H9 (cell line): ENCODE data around the gene SIPA1L3. TPM values are rescaled to one million over a fixed set of nuclear protein-coding genes. Genes with fewer than 3 reads are reported as not detected.

Experiments used
- DNase-seq: peaks from one replicate; pipeline ENCODE4 v3.0.0-alpha.2; 2017
- H2AFZ ChIP-seq: one replicate; pipeline ENCODE4 v1.6.1; 2013; ENCODE audit warnings: mild to moderate bottlenecking, low read length, control low read depth, moderate library complexity
- H2AK5ac ChIP-seq: 2 replicates; pipeline ENCODE4 v1.6.1; 2013; ENCODE audit warnings: low read length, control low read depth, mixed read lengths; ENCODE audit not compliant: insufficient read length
- H2BK120ac ChIP-seq: one replicate; pipeline ENCODE4 v1.6.1; 2013; ENCODE audit warnings: low read depth, mild to moderate bottlenecking, low read length, control low read depth, inconsistent platforms; ENCODE audit not compliant: poor library complexity, severe bottlenecking
- H2BK12ac ChIP-seq: 2 replicates; pipeline ENCODE4 v1.6.1; 2013; ENCODE audit warnings: low read length, control low read depth, mixed read lengths, low read depth; ENCODE audit not compliant: insufficient read length
- H2BK15ac ChIP-seq: 2 replicates; pipeline ENCODE4 v1.6.1; 2013; ENCODE audit warnings: low read depth, low read length, control low read depth
- H2BK20ac ChIP-seq: one replicate; pipeline ENCODE4 v1.6.1; 2013; ENCODE audit warnings: low read depth, mild to moderate bottlenecking, low read length, control low read depth, inconsistent platforms; ENCODE audit not compliant: poor library complexity, severe bottlenecking
- H2BK5ac ChIP-seq: 2 replicates; pipeline ENCODE4 v1.6.1; 2013; ENCODE audit warnings: low read length, control low read depth, mixed read lengths; ENCODE audit not compliant: insufficient read length
- H3K14ac ChIP-seq: 2 replicates; pipeline ENCODE4 v1.6.1; 2013; ENCODE audit warnings: low read length, control low read depth; ENCODE audit not compliant: insufficient read depth
- H3K18ac ChIP-seq: 2 replicates; pipeline ENCODE4 v1.6.1; 2013; ENCODE audit warnings: low read depth, mild to moderate bottlenecking, mixed read lengths, low read length, control low read depth; ENCODE audit not compliant: insufficient read length
- H3K23ac ChIP-seq: 2 replicates; pipeline ENCODE4 v1.6.1; 2013; ENCODE audit warnings: low read length, control low read depth, mixed read lengths, low read depth; ENCODE audit not compliant: insufficient read length
- H3K23me2 ChIP-seq: 2 replicates; pipeline ENCODE4 v1.6.1; 2013; ENCODE audit warnings: low read depth, mild to moderate bottlenecking, mixed read lengths, low read length, control low read depth; ENCODE audit not compliant: insufficient read length, poor library complexity, severe bottlenecking
- H3K27ac ChIP-seq: 2 replicates; pipeline ENCODE4 v1.5.1; 2013; ENCODE audit warnings: low read length, control low read depth, mixed read lengths, low read depth; ENCODE audit not compliant: insufficient read length
- H3K27me3 ChIP-seq: 2 replicates; pipeline ENCODE4 v1.6.1; 2013; ENCODE audit warnings: low read length, control low read depth, inconsistent platforms; ENCODE audit not compliant: insufficient read depth
- H3K4ac ChIP-seq: 2 replicates; pipeline ENCODE4 v1.6.1; 2013; ENCODE audit warnings: low read depth, mild to moderate bottlenecking, control low read depth, inconsistent platforms, low read length, moderate library complexity
- H3K4me1 ChIP-seq: 2 replicates; pipeline ENCODE4 v1.6.1; 2013; ENCODE audit warnings: low read length, control low read depth, inconsistent platforms; ENCODE audit not compliant: insufficient read depth
- H3K4me2 ChIP-seq: 2 replicates; pipeline ENCODE4 v1.6.1; 2013; ENCODE audit warnings: low read length, control low read depth, mixed read lengths; ENCODE audit not compliant: insufficient read length, insufficient read depth
- H3K56ac ChIP-seq: 2 replicates; pipeline ENCODE4 v1.6.1; 2013; ENCODE audit warnings: low read depth, mild to moderate bottlenecking, mixed read lengths, low read length, control low read depth; ENCODE audit not compliant: insufficient read length
- H3K79me1 ChIP-seq: 2 replicates; pipeline ENCODE4 v1.6.1; 2013; ENCODE audit warnings: low read depth, mild to moderate bottlenecking, moderate library complexity, low read length, control low read depth, inconsistent platforms; ENCODE audit not compliant: insufficient read depth, poor library complexity, severe bottlenecking
- H3K79me2 ChIP-seq: 2 replicates; pipeline ENCODE4 v1.6.1; 2013; ENCODE audit warnings: low read length, control low read depth, inconsistent platforms; ENCODE audit not compliant: insufficient read depth
- H3K9ac ChIP-seq: 2 replicates; pipeline ENCODE4 v1.6.1; 2013; ENCODE audit warnings: low read length, control low read depth, mixed read lengths; ENCODE audit not compliant: insufficient read length; ENCODE audit errors: extremely low read depth
- H3K9me3 ChIP-seq: one replicate; pipeline ENCODE4 v1.6.1; 2013; ENCODE audit warnings: low read depth, low read length, inconsistent platforms; ENCODE audit not compliant: control insufficient read depth
- H3T11ph ChIP-seq: one replicate; pipeline ENCODE4 v1.6.1; 2013; ENCODE audit warnings: mild to moderate bottlenecking, low read length, control low read depth, inconsistent platforms
- H4K20me1 ChIP-seq: one replicate; pipeline ENCODE4 v1.6.1; 2013; ENCODE audit not compliant: control insufficient read depth, insufficient read length, insufficient read depth
- H4K5ac ChIP-seq: 2 replicates; pipeline ENCODE4 v1.6.1; 2013; ENCODE audit warnings: low read depth, mild to moderate bottlenecking, mixed read lengths, low read length, control low read depth; ENCODE audit not compliant: insufficient read length
- H4K8ac ChIP-seq: replicated peaks from 2 replicates; pipeline ENCODE4 v1.6.1; 2013; ENCODE audit warnings: low read length, control low read depth, mixed read lengths, low read depth; ENCODE audit not compliant: insufficient read length
- H4K91ac ChIP-seq: 2 replicates; pipeline ENCODE4 v1.6.1; 2013; ENCODE audit warnings: low read depth, mild to moderate bottlenecking, moderate library complexity, mixed read lengths, low read length, control low read depth; ENCODE audit not compliant: insufficient read length
- H3K27ac Mint-ChIP-seq, 3 experiments: 2 replicates in 2 of 3; 3 replicates in 1 of 3; pipeline ENCODE4 v1.8.0; 2020 to 2021; ENCODE audit warnings: mixed read lengths in 3 of 3, mild to moderate bottlenecking in 1 of 3, moderate library complexity in 1 of 3
- H3K27me3 Mint-ChIP-seq: 2 replicates; pipeline ENCODE4 v1.8.0; 2021; ENCODE audit warnings: low read depth, mild to moderate bottlenecking, moderate library complexity, mixed read lengths
- H3K36me3 Mint-ChIP-seq, 3 experiments: 2 replicates in 2 of 3; 3 replicates in 1 of 3; pipeline ENCODE4 v1.8.0; 2020 to 2021; ENCODE audit warnings: low read depth in 3 of 3, mixed read lengths in 3 of 3; ENCODE audit not compliant: insufficient read depth in 1 of 3
- H3K4me1 Mint-ChIP-seq, 2 experiments: 2 replicates each; pipeline ENCODE4 v1.8.0; 2020; ENCODE audit warnings: mixed read lengths in 2 of 2
- H3K4me3 Mint-ChIP-seq, 2 experiments: 2 replicates in 1 of 2; 3 replicates in 1 of 2; pipeline ENCODE4 v1.8.0; 2020 to 2021; ENCODE audit warnings: mild to moderate bottlenecking in 2 of 2, mixed read lengths in 2 of 2, moderate library complexity in 1 of 2
- H3K9me3 Mint-ChIP-seq, 2 experiments: 2 replicates in 1 of 2; 3 replicates in 1 of 2; pipeline ENCODE4 v1.8.0; 2020; ENCODE audit warnings: mild to moderate bottlenecking in 2 of 2, mixed read lengths in 2 of 2, moderate library complexity in 1 of 2
- CTCF ChIP-seq: fragments of 200-600 bp; sonication (generic); conservative IDR thresholded peaks from 3 replicates; pipeline ENCODE4 v1.8.0; 2021; ENCODE audit warnings: antibody characterized with exemption, mild to moderate bottlenecking
- WGBS: extraction: QIAGEN DNeasy Blood & Tissue Kit; methylation state at CpG from one replicate; pipeline ENCODE4 v1.1.7; 2013; ENCODE audit warnings: missing lambda C conversion rate, low lambda C conversion rate, mixed read lengths; ENCODE audit not compliant: insufficient read length; ENCODE audit errors: extremely low coverage; 5-methylcytosine and 5-hydroxymethylcytosine counted together
- total RNA-seq: library from RNA; stranded (reverse); gene quantifications from 2 replicates; pipeline ENCODE4 v1.2.1, GENCODE V29; 2021

Gene SIPA1L3
- total RNA-seq, 1 experiment from 2014 or later = 40.1 TPM

- H2BK20ac ChIP-seq = no peak overlapping the region
- H3K4me1 ChIP-seq = no peaks in the 10 kb centered on the region
- H3K9me3 ChIP-seq = no peaks in the 10 kb centered on the region
- no peak overlapping the region for H3T11ph ChIP-seq
- no peak overlapping the region for H3K14ac ChIP-seq
- no peak overlapping the region for H3K4me3 Mint-ChIP-seq
- no peaks in the 10 kb centered on the region for H3K79me1 ChIP-seq
- no peaks in the 10 kb centered on the region for H3K9me3 Mint-ChIP-seq
- no peak overlapping the region for H3K56ac ChIP-seq
- H2BK120ac ChIP-seq = no peak overlapping the region
- H2BK12ac ChIP-seq = no peak overlapping the region
- H2AFZ ChIP-seq = no peak overlapping the region
- no peaks in the 10 kb centered on the region for H3K79me2 ChIP-seq
- no peak overlapping the region for H3K9ac ChIP-seq
- H4K20me1 ChIP-seq = no peaks in the 10 kb centered on the region
- H4K5ac ChIP-seq = no peak overlapping the region
- H3K27me3 ChIP-seq = no peaks in the 10 kb centered on the region
- no CpG with 5 or more reads among the region's 16 CpGs for WGBS
- no peak overlapping the region for H3K4me2 ChIP-seq
- TF ChIP-seq CTCF = peak; percentile 71
- H3K23ac ChIP-seq = no peak overlapping the region
- peak overlapping the region; percentile 5 to 95 (median 15); a peak in 4 of 7 replicates for H3K27ac Mint-ChIP-seq
- peaks cover 0 to 9% (median 5%) of the 10 kb centered on the region in 3 experiments; a peak in 4 of 7 replicates for H3K36me3 Mint-ChIP-seq
- no peak overlapping the region for H2BK15ac ChIP-seq
- no peak overlapping the region for H3K4ac ChIP-seq
- H4K91ac ChIP-seq = no peak overlapping the region
- H3K23me2 ChIP-seq = no peaks in the 10 kb centered on the region
- no peaks in the 10 kb centered on the region for H3K27me3 Mint-ChIP-seq
- no peak overlapping the region for H2BK5ac ChIP-seq
- no peak overlapping the region for H4K8ac ChIP-seq
- no peak overlapping the region for H2AK5ac ChIP-seq
- DNase-seq = peak; percentile 76
- H3K4me1 Mint-ChIP-seq = peaks cover 10 to 14% of the 10 kb centered on the region in 2 experiments
- no peak overlapping the region for H3K27ac ChIP-seq
- H3K18ac ChIP-seq = no peak overlapping the region
These were observed 167.1 kb downstream of the SIPA1L3 start for GRCh38 chr19:38073841-38074685.
